HL-60 (cell line): ENCODE data around the gene FARS2.

Experiments
- DNase-seq, 2 experiments: peaks; one replicate each; pipeline ENCODE4 v3.0.0-alpha.2; 2010 to 2020; ENCODE audit warnings: low read depth in 1 of 2, low spot score in 1 of 2
- H3K27ac ChIP-seq: fragments of 250-450 bp; sonication (Bioruptor Pico); replicated peaks from 2 replicates; pipeline ENCODE4 v1.5.1; 2020; ENCODE audit warnings: mild to moderate bottlenecking, moderate library complexity
- H3K27me3 ChIP-seq: fragments of 250-450 bp; sonication (Bioruptor Pico); 2 replicates; pipeline ENCODE4 v1.5.1; 2021; ENCODE audit warnings: mild to moderate bottlenecking, moderate library complexity; ENCODE audit not compliant: insufficient read depth, poor library complexity, severe bottlenecking
- H3K4me3 ChIP-seq: replicated peaks from 2 replicates; pipeline ENCODE4 v1.5.1; 2011; ENCODE audit warnings: mild to moderate bottlenecking, control low read depth, low read length; ENCODE audit not compliant: insufficient read depth
- CTCF ChIP-seq: IDR thresholded peaks from one replicate; pipeline ENCODE4 v1.5.1; 2011; ENCODE audit warnings: low read length, control low read depth, inconsistent platforms; ENCODE audit not compliant: insufficient read depth
- GABPA ChIP-seq: IDR thresholded peaks from 2 replicates; pipeline ENCODE4 v1.6.1; 2012; ENCODE audit warnings: low read depth
- POLR2AphosphoS5 ChIP-seq: IDR thresholded peaks from 2 replicates; pipeline ENCODE4 v1.6.1; 2012; ENCODE audit warnings: low read depth
- REST ChIP-seq: IDR thresholded peaks from 2 replicates; pipeline ENCODE4 v1.6.1; 2012; ENCODE audit warnings: low read depth; ENCODE audit not compliant: insufficient replicate concordance
- SPI1 ChIP-seq: IDR thresholded peaks from 2 replicates; pipeline ENCODE4 v1.6.1; 2012; ENCODE audit warnings: low read depth, mild to moderate bottlenecking, borderline replicate concordance

Gene FARS2

GRCh38 chr6:5556011-5556410 lies 294.7 kb downstream of the FARS2 start:
- H3K27ac ChIP-seq = no peak overlapping the region
- no peak overlapping the region for H3K4me3 ChIP-seq
- DNase-seq = no peak
- H3K27me3 ChIP-seq = no peaks in the 10 kb centered on the region
- TF ChIP-seq GABPA (no peak), POLR2AphosphoS5 (no peak), CTCF (no peak), SPI1 (no peak), REST (no peak)

GRCh38 chr6:5557506-5557905 lies 296.2 kb downstream of the FARS2 start:
- no peak overlapping the region for H3K27ac ChIP-seq
- H3K27me3 ChIP-seq = no peaks in the 10 kb centered on the region
- no peak for DNase-seq
- TF ChIP-seq POLR2AphosphoS5 (no peak), REST (no peak), CTCF (no peak), GABPA (no peak), SPI1 (no peak)
- no peak overlapping the region for H3K4me3 ChIP-seq

GRCh38 chr6:5559651-5560050 lies 298.3 kb downstream of the FARS2 start:
- DNase-seq = no peak
- TF ChIP-seq SPI1 (no peak), REST (no peak), POLR2AphosphoS5 (no peak), CTCF (no peak), GABPA (no peak)
- Histone ChIP-seq H3K27me3 (no peaks in the 10 kb centered on the region), H3K4me3 (no peak overlapping the region), H3K27ac (no peak overlapping the region)
